Astrocyte of the spinal cord (primary cell): ENCODE data around the gene KIAA0513.

ENCODE experiments used
- DNase-seq: peaks from one replicate; pipeline ENCODE4 v3.0.0; 2011; ENCODE audit warnings: low read depth, low spot score
- H3K4me3 ChIP-seq: 2 replicates; pipeline ENCODE4 v1.5.1; 2011; ENCODE audit warnings: low read depth, mild to moderate bottlenecking, low read length, moderate library complexity
- CTCF ChIP-seq: IDR thresholded peaks from 2 replicates; pipeline ENCODE4 v1.5.1; 2012; ENCODE audit warnings: low read depth, mild to moderate bottlenecking, low read length, inconsistent platforms
- in situ Hi-C: cut with HindIII; loops from 2 replicates; pipeline ENCODE4 v1.10.0; 2017; ENCODE audit warnings: low sequenced_read_pairs

The KIAA0513 gene

GRCh38 chr16:85140455-85141012, 112.9 kb downstream of the KIAA0513 start:
- in situ Hi-C loops = no loop called here
- TF ChIP-seq CTCF = no peak
- no peak overlapping the region for H3K4me3 ChIP-seq
- DNase-seq = no peak

- no peak for DNase-seq
- in situ Hi-C loops = no loop called here
- no peak for TF ChIP-seq CTCF
- no peak overlapping the region for H3K4me3 ChIP-seq
These were observed 114.0 kb downstream of the KIAA0513 start for GRCh38 chr16:85141491-85142128.

- in situ Hi-C loops = no loop called here
- DNase-seq = no peak
- no peak overlapping the region for H3K4me3 ChIP-seq
- TF ChIP-seq CTCF = no peak
These were observed 114.5 kb downstream of the KIAA0513 start for GRCh38 chr16:85142129-85142513.

DNA sequence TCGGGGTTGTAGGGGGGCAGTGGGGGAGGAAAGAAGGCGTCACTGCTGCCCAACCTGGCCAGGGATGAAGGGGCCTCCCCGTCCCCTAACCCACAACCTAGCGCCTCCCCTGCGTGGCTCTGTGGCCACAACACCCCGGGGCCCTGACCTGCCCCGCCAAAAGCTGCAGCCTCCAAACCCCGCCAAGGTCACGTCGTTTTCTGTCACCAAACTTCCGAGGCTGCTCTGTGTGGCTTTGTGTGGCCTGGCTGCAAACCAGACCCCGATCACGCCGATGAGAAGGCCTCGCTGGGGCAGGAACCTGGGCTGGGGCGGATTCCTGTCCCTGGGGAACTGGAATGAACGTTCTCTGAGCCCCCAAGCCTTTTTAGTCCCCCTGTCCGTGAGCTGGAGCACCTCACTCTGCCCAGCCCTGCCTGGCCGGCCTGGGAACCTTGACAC, 115.2 kb downstream of the KIAA0513 start:
- no peak overlapping the region for H3K4me3 ChIP-seq
- no peak for TF ChIP-seq CTCF
- no peak for DNase-seq
- in situ Hi-C loops = no loop called here
